Measurements from ENCODE around the gene MDM2. TPM values are rescaled to one million over a fixed set of nuclear protein-coding genes. Genes with fewer than 3 reads are reported as not detected.
A peak's percentile ranks its signal among the peaks of the same experiment; 100 is the strongest.

Gene MDM2
- total and polyA plus RNA-seq, 2 of the 13 experiments (the other 11 are each of a cell fraction or from before 2014, with no cell fraction given) = 29.3 to 314 TPM

GRCh38 chr12:68850390-68850789, 42.4 kb downstream of the MDM2 start (continued):
- TF ChIP-seq ZNF580 (CRISPR knock-in tag; IDR thresholded peaks at IDR 0.05; ENCODE audit: borderline replicate concordance, low read depth) (no peak), ZNF354B (CRISPR knock-in tag; IDR thresholded peaks at IDR 0.05) (no peak), FOXP4 (CRISPR knock-in tag; IDR thresholded peaks at IDR 0.05) (0 out of 2 replicates have a peak, but pooled peaks have one; percentile 54), HDAC2 (CRISPR knock-in tag; IDR thresholded peaks at IDR 0.05) (no peak), ZNF350 (CRISPR knock-in tag; IDR thresholded peaks at IDR 0.05; ENCODE audit: borderline replicate concordance, low read depth) (no peak), DMTF1 (CRISPR knock-in tag; IDR thresholded peaks at IDR 0.05) (no peak), FOSL2 (CRISPR knock-in tag; IDR thresholded peaks at IDR 0.05) (peak; percentile 14; the same call in 1 of the 2 replicates), CEBPB (IDR thresholded peaks at IDR 0.05; ENCODE audit: borderline replicate concordance, low read depth, low read length) (no peak), ZNF275 (CRISPR knock-in tag; IDR thresholded peaks at IDR 0.05; ENCODE audit: borderline replicate concordance) (no peak), ZNF614 (CRISPR knock-in tag; IDR thresholded peaks at IDR 0.05; ENCODE audit: borderline replicate concordance) (no peak), SOX6 (IDR thresholded peaks at IDR 0.05) (no peak), SOX6 (CRISPR knock-in tag; IDR thresholded peaks at IDR 0.05) (peak; percentile 80), ARID5B (CRISPR knock-in tag; IDR thresholded peaks at IDR 0.05) (peak; percentile 44; the same call in 1 of the 2 replicates), HNF4A (CRISPR knock-in tag; IDR thresholded peaks at IDR 0.05) (no peak), GLI4 (CRISPR knock-in tag; IDR thresholded peaks at IDR 0.05; ENCODE audit: borderline replicate concordance) (no peak), LBX2 (CRISPR knock-in tag; IDR thresholded peaks at IDR 0.05; ENCODE audit: borderline replicate concordance) (no peak)
- TF ChIP-seq, protein P1, sequence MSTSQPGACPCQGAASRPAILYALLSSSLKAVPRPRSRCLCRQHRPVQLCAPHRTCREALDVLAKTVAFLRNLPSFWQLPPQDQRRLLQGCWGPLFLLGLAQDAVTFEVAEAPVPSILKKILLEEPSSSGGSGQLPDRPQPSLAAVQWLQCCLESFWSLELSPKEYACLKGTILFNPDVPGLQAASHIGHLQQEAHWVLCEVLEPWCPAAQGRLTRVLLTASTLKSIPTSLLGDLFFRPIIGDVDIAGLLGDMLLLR (CRISPR knock-in tag; IDR thresholded peaks at IDR 0.05) = no peak

All from HepG2 (cell line).